ENCODE results near the gene TNFRSF18.

Gene TNFRSF18

DNA sequence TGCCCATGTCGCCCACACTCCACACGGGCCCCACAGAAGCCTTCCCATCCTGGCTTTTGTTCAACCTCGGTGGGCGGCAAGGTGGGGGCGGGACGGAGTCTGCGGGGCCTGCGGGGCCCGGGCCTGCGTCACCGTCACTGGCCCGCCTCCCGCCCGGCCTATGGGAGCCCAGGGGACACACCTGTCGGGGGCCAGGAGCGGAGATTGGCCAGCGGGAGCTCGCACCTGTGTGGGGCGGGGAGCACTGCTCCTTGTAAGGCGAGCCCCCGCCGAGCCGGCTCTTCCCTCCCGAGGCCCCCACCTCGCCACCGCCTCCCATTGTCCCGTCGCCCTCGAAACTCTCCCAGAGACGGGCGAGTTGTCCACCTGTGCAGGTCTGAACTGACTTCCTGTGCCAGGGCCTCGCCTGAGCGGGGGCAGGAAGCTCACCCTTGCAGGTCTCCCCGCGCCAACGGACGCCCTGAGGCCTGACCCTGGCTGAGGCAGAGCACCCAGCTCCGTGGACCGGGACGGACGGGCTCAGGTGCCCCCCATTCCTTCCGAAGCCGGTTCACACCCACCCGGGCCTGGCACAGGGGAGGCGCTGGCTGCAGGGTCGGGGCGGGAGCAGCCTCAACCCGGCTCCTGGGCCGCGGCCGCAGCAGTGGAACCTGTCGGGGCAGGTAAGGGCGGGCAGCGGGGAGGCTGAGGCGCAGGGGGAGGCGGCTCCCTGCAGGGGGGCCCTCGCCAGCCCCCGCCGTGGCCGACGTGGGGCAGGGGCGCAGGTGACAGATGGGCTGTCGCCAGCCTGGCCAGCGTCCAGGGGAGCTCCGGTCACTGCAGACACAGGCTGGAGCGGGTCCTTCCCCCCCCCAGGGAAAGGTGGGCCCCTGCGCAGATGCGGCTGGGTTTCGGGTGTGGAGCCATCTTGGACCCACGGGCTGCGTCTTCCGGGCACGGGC is 43.5 kb downstream of the TNFRSF18 start:
- TF ChIP-seq CTCF (IDR thresholded peaks at IDR 0.05; ENCODE audit: low read depth, low read length) = no peak
- in situ Hi-C loops (cut with HindIII; ENCODE audit: low sequenced_read_pairs) = no loop called here
- H3K4me3 ChIP-seq (ENCODE audit: low read depth, low read length) = no peak overlapping the region
- DNase-seq (ENCODE audit: low read depth, low spot score) = no peak

DNA sequence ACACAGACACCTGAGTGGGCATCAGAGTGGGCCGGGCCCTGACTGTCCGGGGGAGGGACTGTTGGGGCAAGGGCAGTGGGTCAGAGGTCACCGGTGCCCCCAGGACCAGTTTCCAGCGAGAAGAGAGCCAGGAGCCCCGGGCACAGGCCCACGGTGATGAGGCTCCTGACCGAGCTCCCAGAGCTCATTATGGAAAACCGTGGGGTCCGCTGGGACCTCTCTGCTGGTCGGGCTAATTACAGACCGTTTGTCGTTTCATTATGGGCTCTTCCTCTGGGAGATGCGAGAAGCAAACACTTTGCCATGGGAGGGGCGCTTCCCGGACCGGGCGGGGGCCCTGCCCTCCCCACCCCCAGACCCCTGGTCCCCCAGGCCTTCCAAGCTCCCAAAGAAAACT is 44.7 kb downstream of the TNFRSF18 start:
- no peak for DNase-seq (ENCODE audit: low read depth, low spot score)
- no peak for TF ChIP-seq CTCF (IDR thresholded peaks at IDR 0.05; ENCODE audit: low read depth, low read length)
- in situ Hi-C loops (cut with HindIII; ENCODE audit: low sequenced_read_pairs) = no loop called here
- H3K4me3 ChIP-seq (ENCODE audit: low read depth, low read length) = no peak overlapping the region

DNA sequence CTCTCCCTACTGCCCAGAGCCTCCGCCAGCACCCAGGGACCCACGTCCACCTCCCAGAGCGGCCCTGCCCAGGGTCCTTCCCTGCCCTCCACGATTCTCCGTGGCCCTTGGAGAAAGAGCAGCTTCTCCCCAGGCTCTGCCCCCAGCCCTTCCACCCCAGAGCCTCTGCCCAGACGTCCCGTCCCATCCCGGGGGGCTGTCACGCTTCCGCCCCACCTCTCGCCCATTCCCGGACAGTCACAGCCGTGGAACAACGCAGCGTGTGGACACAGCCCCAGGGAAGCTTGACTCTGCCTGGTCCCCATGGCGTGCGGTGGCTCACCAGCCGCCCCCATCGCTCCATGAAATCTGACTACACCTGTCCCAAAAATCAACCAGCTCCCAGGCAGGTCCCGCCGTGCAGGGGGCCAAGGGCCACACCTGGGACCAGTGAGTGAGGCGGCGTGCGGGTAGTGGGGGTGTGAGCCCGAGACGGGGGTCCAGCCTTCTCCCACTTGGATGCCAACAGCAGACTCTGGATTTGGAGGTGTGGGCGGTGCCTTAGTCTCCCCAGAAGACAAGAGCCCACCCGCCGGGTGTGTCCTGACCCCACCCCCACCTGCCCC is 45.2 kb downstream of the TNFRSF18 start:
- H3K4me3 ChIP-seq (ENCODE audit: low read depth, low read length) = no peak overlapping the region
- DNase-seq (ENCODE audit: low read depth, low spot score) = no peak
- TF ChIP-seq CTCF (IDR thresholded peaks at IDR 0.05; ENCODE audit: low read depth, low read length) = no peak
- in situ Hi-C loops (cut with HindIII; ENCODE audit: low sequenced_read_pairs) = no loop called here

DNA sequence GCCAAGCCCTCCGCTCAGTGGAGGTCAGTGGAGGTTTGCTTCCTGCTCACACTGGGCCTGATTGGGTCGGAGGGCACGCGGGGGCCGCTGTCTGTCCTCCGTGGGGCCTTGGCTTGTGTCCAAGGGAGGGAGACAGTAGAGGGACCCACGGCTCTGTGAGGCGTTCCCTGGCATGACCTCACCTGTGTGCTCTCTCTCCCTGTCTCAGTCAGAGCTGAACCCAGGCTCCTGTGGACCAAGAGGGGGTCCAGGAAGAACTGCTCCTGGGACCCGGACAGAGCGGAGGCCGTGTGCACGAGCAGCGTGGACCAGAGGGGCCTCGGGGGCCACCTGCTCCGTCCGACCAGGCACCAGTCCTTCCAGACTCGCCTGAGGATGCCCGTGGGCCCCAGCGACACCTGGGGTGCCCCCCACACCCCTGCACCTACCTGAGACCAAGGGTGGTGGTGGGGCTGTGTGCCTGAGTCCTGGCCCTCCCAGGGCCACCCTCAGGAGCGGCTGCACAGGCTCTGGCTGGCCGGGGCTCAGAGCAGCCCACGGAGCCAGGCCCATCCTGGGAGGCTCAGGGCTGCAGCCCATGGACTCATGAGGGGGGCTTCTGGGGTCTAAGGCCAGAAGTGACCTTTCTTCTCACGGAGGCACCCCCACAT is 46.0 kb downstream of the TNFRSF18 start:
- in situ Hi-C loops (cut with HindIII; ENCODE audit: low sequenced_read_pairs) = no loop called here
- H3K4me3 ChIP-seq (ENCODE audit: low read depth, low read length) = no peak overlapping the region
- DNase-seq (ENCODE audit: low read depth, low spot score) = no peak
- TF ChIP-seq CTCF (IDR thresholded peaks at IDR 0.05; ENCODE audit: low read depth, low read length) = no peak

GRCh38 chr1:1157914-1158710 is 48.3 kb downstream of the TNFRSF18 start:
- in situ Hi-C loops (cut with HindIII; ENCODE audit: low sequenced_read_pairs) = no loop called here
- peak overlapping the region; percentile 35 for H3K4me3 ChIP-seq (ENCODE audit: low read depth, low read length)
- DNase-seq (ENCODE audit: low read depth, low spot score) = peak; percentile 10
- TF ChIP-seq CTCF (IDR thresholded peaks at IDR 0.05; ENCODE audit: low read depth, low read length) = no peak

DNA sequence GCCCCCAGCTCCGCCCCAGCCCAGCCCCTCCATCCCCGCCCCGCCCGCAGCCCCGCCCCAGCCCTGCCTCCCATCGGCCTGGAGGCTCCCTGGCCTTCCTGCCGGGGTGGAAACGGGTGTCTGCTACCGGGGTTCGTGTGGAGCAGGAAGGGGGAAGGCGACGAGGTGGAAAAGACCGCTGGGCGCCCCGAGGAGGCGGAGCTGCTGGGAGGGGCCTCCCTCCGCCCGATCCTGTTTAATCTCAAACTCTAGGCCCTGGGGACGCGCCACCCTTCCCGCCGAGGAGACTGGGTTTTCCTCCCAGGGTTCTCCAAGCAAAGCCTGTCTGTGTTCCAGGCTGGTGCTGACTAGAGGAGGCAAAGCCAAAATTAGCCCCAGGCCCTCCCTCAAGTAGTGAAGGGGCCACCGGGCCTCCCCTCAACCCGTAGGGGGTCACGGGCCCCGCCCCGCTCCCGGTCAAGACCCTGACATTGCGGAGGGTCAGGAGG is 48.9 kb downstream of the TNFRSF18 start:
- peak; percentile 85 for DNase-seq (ENCODE audit: low read depth, low spot score)

More for the DNA sequence above, 48.9 kb downstream of the TNFRSF18 start:
- H3K4me3 ChIP-seq (ENCODE audit: low read depth, low read length) = peak overlapping the region; percentile 35
- in situ Hi-C loops (cut with HindIII; ENCODE audit: low sequenced_read_pairs) = no loop called here
- TF ChIP-seq CTCF (IDR thresholded peaks at IDR 0.05; ENCODE audit: low read depth, low read length) = no peak

All from astrocyte of the spinal cord (primary cell).